Left forelimb (tissue), 1 donor: ENCODE measurements around the gene CLNK.

Experiments used
- DNase-seq: peaks from one replicate; pipeline ENCODE4 v3.0.0-alpha.2; 2018; ENCODE audit warnings: low spot score

The CLNK gene

DNA sequence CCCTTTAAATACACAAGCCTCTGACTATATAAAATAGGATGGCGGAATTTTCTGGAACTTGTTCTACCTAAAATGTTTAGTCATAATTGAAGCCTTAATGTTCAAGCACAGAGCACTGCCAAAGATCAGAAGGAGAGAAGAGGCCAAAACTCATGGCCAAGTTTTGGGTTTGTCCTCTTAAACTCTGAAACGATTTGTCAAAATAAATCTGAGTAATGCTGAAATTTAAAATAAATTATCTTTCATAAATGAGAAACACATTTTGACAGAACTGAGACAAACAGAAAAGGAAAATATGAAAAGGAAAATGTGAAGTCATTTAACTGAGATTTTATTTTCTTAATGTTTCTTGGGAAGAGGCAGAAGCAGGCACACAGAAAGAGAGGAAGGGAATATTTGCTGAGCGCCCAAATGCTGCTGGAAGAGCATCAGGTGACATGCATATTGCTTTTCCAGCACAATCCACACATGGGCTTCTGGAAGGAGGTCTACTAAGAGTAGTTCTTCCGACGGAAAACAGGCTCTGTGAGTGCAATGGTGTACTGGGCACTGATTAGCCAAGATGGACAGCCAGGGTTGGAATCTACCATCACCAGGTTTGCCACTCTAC lies 179.9 kb downstream of the CLNK start:
- no peak for DNase-seq

DNA sequence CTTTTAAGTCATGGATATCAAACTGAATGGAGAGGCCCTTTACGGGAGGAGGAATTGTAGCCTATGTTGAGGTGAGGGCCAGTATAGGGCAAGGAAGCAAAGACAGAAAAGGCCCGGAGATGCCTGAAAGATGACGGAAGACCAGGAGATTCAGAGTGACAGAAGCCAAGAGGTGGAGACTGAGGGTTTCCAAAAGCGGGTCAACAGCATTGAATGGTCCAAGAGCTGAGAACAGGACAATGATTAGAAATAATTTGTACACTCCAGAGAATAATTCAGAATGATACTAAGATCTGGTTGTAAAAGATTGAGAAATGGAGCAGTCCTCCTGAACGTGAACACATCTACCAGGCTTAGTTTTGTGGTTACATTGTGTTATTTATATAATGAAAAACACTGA lies 181.9 kb downstream of the CLNK start:
- no peak for DNase-seq

DNA sequence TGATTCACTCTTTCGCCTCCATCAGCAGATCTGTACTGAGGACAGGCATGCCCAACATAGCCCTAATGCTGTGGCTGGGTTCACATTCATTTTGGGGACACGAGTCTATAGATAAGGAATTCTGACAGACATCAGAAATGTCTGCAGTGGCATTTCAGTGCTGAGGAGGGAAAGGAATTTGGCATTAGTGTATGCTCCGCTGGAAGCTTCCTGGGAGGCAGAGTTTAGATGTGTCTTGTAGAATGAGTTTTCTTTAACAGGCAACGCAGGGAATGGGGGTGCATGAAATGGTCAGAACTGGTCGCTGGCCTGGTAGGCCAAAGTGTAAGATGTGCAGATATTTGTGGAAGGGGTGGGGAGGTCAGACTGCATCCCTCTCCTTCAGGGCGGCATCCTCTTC lies 183.8 kb downstream of the CLNK start:
- no peak for DNase-seq

DNA sequence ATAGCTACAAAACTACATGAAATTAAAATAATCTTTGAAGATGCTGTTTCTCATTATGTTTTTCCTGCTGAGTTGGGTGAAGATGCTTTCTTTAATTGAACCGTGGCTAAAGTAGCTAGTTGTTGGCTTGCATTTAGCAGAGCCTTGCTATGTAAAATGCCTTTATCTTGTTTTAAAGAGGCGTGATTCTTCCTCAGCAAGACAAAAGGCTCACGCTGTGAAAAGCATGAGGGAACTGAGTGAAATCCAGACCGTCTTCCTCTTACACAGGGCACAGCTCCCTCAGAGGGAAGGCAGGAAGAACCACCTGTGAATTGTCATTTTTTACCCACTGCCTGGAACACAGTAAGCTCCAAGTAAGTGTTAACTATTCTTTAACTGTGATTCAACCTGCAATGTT lies 188.4 kb downstream of the CLNK start:
- no peak for DNase-seq

DNA sequence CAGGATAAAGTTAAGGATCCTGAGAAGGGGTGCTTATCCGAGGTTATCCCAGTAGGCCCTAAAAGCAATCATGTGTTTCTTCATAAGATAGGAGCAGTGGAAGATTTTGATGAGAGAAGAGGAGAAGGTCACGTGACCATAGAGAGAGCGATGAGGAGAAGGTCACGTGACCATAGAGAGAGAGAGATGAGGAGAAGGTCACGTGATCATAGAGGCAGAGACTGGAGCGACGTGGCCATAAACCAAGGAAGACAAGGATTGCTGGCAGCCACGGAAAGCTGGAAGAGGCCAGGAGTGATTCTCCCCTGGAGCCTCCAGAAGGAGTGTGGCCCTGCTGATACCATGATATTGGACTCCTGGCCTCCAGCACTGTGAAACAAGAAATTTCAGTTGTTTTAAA lies 188.9 kb downstream of the CLNK start:
- no peak for DNase-seq

GRCh38 chr4:10492464-10492863 lies 192.1 kb downstream of the CLNK start:
- DNase-seq, result no peak

DNA sequence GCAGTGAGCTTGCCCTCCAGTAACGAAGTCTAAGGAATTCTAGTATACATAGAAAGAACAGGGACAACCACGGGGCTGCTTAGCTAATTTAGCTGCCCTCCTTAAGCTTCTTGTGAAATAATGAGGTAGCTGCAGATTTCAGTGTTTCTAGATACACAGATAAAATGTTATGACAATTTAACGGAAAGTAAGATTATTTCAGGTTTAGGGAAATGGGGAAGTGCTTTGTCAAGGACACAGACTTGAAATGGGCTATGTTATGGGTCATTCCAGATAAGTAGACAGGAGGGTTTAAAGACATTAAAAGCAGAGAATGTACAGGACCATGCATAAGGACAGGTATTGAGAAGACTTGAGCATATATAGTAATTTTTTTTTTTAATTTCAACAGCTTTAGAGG lies 193.2 kb downstream of the CLNK start:
- DNase-seq, result no peak

- DNase-seq, result no peak
These were observed 193.6 kb downstream of the CLNK start for GRCh38 chr4:10490996-10491395.

DNA sequence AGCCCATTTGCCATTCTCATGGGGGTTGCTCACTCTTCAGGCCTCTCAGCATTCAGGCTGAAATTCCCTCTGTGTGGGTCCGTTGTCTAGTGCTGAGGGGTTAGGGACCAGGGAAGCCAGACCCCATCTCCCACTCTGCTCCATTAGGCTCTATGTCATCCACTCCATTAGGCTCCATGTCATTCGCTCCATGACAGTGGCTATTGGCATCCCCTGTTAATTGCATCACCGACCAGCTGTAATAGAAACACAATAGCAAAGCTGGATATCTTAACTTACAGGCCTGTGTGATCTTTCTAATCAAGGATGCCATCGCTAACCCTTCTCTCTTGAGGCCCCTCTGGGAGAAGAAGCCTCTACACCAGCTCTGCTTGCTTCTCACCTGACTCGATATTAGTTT lies 201.7 kb downstream of the CLNK start:
- DNase-seq, result no peak

DNA sequence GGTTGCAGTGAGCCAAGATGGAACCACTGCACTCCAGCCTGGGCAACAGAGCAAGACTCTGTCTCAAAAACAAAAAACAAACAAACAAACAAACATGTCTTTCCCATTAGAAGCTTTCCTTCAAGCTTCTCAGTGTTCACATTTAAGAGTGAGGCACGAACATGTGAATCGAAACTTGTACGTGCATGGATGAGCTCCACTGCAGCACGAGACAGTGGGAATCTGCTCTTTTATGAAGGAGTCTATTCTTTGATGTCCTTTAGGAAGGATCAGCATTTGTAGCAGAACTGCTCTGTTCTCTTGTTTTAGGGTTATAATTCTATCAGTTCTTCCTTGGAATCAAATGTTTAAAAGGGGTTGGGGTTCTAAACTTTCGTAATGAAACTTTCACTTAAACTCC lies 204.0 kb downstream of the CLNK start:
- DNase-seq, result no peak

GRCh38 chr4:10478621-10479020 lies 205.9 kb downstream of the CLNK start:
- no peak for DNase-seq

- DNase-seq, result no peak
These were observed 214.1 kb downstream of the CLNK start for GRCh38 chr4:10470505-10470904.

DNA sequence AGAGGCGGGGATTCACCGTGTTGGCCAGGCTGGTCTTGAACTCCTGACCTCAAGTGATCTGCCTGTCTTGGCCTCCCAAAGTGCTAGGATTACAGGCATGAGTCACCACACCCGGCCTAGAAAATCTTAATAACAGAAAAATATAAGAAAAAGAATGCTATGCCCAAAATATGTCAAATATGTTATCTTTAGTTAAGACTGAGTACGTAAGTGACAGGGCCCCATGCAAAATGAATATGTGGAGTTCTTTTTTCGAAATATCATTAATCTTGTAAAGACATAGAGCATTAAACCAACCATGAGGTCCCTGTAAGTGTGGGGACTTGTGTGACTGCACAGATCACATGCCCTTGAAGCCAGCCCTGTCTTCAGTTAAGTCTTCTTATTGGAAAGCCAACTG lies 218.4 kb downstream of the CLNK start:
- DNase-seq, result no peak

DNA sequence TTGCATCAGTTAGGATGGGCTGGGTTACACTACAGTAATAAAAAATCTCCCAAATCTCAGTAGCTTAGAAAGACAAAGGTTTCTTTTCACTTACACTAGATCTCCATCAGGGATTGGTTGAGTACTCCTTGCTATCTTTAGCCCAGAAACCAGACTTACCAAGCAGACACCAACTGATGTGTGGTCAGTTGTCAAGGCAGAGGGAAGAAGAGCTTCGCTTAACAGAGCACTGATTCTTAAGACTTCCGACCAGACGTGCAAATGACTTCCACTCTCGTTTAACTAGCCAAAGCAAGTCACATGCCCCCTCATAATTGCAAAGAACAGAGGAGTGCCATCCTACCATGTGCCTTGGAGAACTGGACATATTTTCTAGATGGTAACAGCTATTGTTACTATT lies 221.7 kb downstream of the CLNK start:
- DNase-seq, result no peak

DNA sequence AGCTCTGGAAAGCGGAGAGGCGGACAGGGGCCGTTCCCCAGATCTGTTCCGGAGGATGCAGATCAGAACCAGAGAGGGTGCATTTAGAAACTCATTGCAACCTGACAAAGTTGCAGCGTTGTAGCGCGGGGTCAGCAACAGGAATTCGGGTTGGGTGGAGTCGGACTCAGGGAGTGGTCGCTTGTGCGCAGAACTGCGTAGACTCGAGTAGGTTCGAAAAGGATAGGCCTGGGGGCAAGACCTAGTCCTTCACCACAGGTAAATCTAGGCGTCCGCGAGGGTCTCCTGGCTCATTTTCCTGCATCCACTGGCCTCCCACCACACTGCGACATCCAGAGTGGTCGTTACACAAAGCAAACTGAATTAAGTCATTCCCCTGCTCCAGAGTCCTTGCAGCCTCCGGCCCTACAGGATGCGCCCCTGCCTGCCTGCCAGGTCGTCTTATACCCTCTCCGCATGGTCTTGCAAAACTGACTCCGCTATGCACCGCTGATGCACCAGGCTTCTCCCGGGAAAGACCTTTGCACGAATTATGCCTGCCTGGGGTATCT lies 222.6 kb downstream of the CLNK start:
- no peak for DNase-seq

- peak; percentile 81 for DNase-seq
These were observed 223.3 kb downstream of the CLNK start for GRCh38 chr4:10461091-10461849.

DNA sequence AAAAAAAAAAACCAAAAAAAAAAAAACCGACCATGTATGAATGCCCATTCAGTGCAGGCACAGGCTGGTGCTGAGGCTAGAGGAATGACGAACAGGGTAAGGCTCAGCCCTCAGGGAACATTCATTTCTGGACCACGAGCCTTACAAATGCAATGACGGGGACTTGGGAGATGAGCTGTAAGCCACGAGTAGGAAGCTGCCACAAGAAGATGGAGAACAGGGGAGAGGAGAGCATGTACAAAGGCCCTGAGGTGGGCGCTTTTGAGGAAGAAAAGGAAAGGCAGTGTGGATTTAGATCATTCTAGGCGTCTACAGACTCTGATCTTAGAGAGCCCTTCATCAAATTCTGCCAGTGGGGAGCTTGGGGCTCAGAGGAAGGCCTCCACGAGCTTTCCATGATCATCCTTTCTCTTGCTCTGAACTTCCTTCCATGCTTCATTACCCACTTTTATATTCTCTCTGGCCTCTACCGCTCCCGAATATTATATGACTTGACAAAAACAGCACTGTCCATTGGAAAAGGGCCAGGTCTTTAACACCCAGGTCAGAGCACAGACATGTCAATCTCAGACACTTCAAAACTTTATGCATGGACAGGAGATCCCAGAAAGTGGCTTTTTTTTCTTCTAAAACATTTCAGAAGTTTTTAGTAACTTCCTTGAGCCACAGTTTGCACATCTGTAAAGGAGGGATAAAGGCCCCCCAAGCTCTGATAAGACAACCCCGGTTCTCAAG lies 224.1 kb downstream of the CLNK start:
- DNase-seq, result no peak

DNA sequence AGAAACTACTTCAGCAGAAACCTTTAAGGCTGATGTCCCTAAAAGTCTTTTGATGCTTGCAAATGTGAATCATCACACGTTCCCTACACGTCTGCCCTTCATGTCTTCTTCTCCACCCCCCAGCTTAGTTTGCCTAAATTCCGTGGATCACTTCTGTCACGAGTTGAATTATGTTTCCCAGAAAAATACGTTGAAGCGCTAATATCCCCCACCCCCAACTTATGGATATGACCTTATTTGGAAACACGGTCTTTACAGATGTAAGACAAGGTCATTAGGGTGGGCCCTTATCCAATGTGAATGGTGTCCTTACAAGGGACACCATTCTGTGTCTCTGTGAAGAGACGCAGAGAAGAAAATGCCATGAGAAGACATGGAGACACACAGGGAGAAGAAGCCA lies 225.3 kb downstream of the CLNK start:
- DNase-seq, result no peak

DNA sequence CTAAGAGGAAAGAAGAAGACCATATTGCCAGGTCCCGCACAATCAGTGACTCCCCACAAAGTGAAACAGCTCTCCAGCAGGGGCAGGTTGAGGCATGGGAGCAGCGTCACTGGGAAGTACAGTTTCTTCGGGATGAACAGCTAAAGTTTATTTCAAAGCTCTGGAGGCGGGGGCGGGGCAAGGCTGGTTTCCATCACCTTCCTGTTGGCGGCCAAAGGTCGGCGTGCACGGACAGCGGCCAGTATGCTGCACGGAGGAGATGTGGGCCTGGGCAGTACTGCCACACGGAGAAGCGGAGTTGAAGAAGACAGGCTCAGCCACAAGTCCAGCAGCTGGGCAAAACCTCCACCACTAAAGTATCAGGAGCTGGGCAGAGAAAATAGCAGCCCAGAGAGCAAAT lies 226.4 kb downstream of the CLNK start:
- DNase-seq, result no peak

DNA sequence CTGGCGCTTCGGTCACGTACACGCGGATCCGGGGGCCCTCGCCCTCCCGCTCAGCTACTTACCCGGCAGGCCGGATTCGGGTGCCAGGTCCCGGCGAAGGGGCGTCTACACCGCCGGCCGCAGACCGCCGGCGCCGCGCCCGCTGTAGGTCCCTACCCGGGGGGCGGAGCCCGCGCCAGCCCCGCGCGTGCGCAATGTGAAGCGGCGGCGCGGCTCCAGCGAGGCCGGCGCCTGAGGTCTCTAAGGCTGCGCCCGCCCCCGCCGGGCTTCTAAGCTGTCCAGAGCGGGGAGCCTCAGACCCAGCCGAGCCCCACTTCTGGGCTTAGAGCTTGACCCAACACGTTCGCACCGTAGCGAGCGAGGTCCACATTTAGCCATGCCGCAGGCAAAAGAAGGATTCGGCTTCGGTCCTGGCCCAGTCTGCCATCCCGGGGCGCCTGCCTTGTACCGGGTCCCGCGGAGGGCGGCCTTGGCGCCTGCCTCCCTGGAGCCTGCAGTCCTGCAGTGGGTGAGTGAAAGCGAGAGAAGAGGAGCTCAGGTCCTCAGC lies 227.2 kb downstream of the CLNK start, which contains the start of gene ZNF518B:
Gene ZNF518B (minus strand): TSS at position 172 of the 547 bp plus-strand sequence. CDS start 11,098 bp downstream, outside the sequence.
- DNase-seq, result peak; percentile 86

DNA sequence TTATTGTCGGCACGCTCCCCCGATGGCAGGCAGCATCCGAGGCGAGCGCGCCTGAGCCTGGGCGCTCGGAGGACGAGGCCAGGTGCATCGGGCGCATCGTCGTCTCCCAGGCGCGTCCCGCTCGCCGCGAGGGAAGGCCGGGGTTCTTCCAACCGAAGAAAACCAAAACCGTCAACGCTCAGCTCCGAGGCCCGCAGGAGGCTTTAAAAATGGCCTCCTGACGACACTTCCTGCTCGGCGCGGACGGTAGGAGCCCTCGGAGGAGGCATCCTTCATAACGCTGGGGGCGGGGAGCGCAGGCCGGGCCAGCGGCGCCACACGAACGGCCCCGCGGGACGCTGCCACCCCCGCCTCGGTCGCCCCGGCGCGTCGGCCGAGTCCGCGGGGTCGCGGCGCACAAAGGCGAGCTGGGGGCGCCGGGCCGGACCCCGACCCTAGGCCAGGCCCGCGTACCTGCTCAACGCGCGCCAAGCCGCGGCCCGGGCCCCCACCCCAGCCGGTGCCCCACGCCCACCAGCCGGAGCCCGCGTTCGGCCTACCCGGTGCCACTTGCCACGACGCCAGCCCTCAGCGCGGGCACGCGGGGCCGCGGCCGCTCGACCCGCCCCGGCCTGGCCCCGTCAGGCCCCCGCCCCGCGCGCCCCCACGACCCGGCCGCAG lies 227.8 kb downstream of the CLNK start:
- peak; percentile 72 for DNase-seq

- peak; percentile 68 for DNase-seq
These were observed 228.3 kb downstream of the CLNK start for GRCh38 chr4:10456260-10456594.
